BE2C (cell line): ENCODE data around the gene MBP.

Experiments used
- DNase-seq: peaks from one replicate; pipeline ENCODE4 v3.0.0-alpha.2; 2020
- H3K27me3 ChIP-seq: fragments of 250-450 bp; sonication (Bioruptor Pico); 2 replicates; pipeline ENCODE4 v1.5.1; 2020; ENCODE audit warnings: mild to moderate bottlenecking
- H3K36me3 ChIP-seq: fragments of 250-450 bp; sonication (Bioruptor Pico); 2 replicates; pipeline ENCODE4 v1.5.1; 2020; ENCODE audit warnings: mild to moderate bottlenecking
- H3K4me1 ChIP-seq: fragments of 250-450 bp; sonication (Bioruptor Pico); 2 replicates; pipeline ENCODE4 v1.5.1; 2020
- H3K4me3 ChIP-seq: 2 replicates; pipeline ENCODE4 v1.5.1; 2011; ENCODE audit warnings: low read depth, low read length
- H3K9me3 ChIP-seq: fragments of 250-450 bp; sonication (Bioruptor Pico); 2 replicates; pipeline ENCODE4 v1.5.1; 2020
- CTCF ChIP-seq: IDR thresholded peaks from 2 replicates; pipeline ENCODE4 v1.5.1; 2012; ENCODE audit warnings: mild to moderate bottlenecking, low read depth, low read length

The MBP gene

DNA sequence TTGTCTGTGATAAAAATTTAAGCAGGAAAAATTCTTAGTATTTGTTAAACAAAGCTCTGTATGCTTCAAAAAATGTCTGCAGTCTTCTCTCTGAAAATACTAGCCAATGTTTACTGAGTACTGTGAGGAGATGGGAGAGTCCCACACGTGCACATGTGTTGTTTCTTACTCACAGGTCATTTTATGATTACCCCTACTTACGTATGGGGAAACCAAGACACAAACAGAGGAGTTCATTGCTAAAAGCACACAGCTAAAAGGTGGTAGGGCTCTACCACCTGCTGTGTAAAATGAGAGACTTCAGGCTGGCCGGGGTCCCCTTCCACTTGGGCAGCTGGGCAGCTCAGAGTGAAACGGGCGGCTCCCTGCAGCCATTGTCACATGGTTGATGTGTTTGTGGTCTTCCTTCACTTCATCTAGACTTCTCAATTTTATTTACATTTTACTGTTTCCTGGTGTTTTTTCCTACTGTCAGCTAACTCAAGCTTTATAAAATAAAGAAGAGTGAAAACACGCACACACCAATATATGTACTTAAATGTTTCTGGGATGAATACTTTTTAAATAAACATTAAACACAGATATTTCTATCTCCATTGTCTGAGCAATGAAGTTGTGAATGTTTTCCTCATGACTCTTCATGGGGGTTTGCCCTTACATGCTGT is 71.2 kb downstream of the MBP start:
- Histone ChIP-seq H3K9me3 (no peaks in the 10 kb centered on the region), H3K36me3 (no peaks in the 10 kb centered on the region), H3K4me1 (no peaks in the 10 kb centered on the region), H3K4me3 (no peak overlapping the region), H3K27me3 (no peaks in the 10 kb centered on the region)
- TF ChIP-seq CTCF = no peak
- DNase-seq = no peak

- H3K4me1 ChIP-seq = no peaks in the 10 kb centered on the region
- no peak for DNase-seq
- no peaks in the 10 kb centered on the region for H3K27me3 ChIP-seq
- H3K4me3 ChIP-seq = no peak overlapping the region
- no peaks in the 10 kb centered on the region for H3K9me3 ChIP-seq
- H3K36me3 ChIP-seq = no peaks in the 10 kb centered on the region
- TF ChIP-seq CTCF = no peak
These were observed 72.4 kb downstream of the MBP start for GRCh38 chr18:77060151-77060550.

DNA sequence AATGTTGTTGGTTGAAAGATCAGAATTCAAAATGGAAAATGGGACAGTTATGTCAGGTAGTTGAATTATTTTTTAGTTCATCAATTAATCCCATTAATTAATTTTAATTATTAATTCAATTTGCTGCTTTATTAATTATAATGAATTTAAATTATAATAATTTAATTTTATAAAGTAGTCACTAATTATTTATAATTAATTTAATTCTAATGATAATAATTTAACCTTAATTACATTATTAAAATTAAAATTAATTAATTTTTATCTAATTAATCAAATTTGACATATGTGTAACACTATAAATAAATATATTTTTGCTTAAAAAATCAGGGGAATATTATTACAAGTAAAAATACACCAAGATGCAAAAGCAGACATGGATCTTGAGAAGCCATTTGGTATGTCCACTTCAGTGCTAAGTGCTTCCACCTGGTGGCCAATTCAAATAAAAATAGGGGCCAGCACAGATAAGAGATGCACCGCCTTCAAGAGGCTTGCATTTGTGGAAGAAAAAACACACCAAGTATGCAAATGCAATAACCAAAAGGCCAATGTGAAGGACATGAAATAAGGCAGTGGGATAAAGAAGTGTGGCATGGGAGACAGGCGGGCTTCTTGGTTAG is 73.2 kb downstream of the MBP start:
- peak; percentile 52 for TF ChIP-seq CTCF
- DNase-seq = peak; percentile 23
- no peaks in the 10 kb centered on the region for H3K4me1 ChIP-seq
- no peaks in the 10 kb centered on the region for H3K27me3 ChIP-seq
- H3K4me3 ChIP-seq = no peak overlapping the region
- H3K36me3 ChIP-seq = no peaks in the 10 kb centered on the region
- no peaks in the 10 kb centered on the region for H3K9me3 ChIP-seq

GRCh38 chr18:77058290-77058835 is 74.2 kb downstream of the MBP start:
- DNase-seq = no peak
- no peak overlapping the region for H3K4me3 ChIP-seq
- no peaks in the 10 kb centered on the region for H3K27me3 ChIP-seq
- no peak for TF ChIP-seq CTCF
- H3K36me3 ChIP-seq = no peaks in the 10 kb centered on the region
- H3K4me1 ChIP-seq = no peaks in the 10 kb centered on the region
- no peaks in the 10 kb centered on the region for H3K9me3 ChIP-seq

DNA sequence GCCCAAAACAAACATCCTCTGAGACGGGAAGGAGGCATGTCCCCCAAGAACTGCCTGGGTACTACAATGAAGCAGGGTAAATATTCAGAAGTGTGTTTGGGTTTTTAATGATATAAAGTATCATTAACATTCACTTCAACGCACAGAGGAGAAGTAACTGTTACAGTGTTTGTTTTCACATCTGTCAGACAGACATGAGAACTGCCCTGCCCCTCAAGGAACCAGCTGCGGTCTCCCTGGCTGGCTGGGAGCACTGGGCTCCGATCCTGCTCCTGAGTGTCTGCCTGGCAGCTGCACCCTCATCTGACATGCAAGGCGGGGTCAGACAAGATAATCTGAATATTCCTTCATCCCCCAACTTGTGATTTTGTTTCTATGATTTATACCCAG is 75.6 kb downstream of the MBP start:
- Histone ChIP-seq H3K4me1 (no peaks in the 10 kb centered on the region), H3K36me3 (no peaks in the 10 kb centered on the region), H3K27me3 (no peaks in the 10 kb centered on the region), H3K4me3 (no peak overlapping the region), H3K9me3 (no peaks in the 10 kb centered on the region)
- no peak for DNase-seq
- no peak for TF ChIP-seq CTCF

GRCh38 chr18:77056344-77057005 is 76.1 kb downstream of the MBP start:
- no peaks in the 10 kb centered on the region for H3K4me1 ChIP-seq
- H3K4me3 ChIP-seq = no peak overlapping the region
- no peak for TF ChIP-seq CTCF
- H3K9me3 ChIP-seq = no peaks in the 10 kb centered on the region
- DNase-seq = no peak
- H3K36me3 ChIP-seq = no peaks in the 10 kb centered on the region
- no peaks in the 10 kb centered on the region for H3K27me3 ChIP-seq
